ENCODE measurements around the gene TMC7.
"Not testable (repeated sequence)": the region's sequence is repeated elsewhere in the genome, so short reads cannot be mapped to it uniquely, and the experiment has no call there.

TMC7 gene

GRCh38 chr16:18979936-18980335 lies 3.8 kb upstream of the TMC7 start:
- DNase-seq (ENCODE audit: low read depth), result no peak
- no peak for TF ChIP-seq CTCF (IDR thresholded peaks at IDR 0.05; ENCODE audit: insufficient read depth, low read depth, low read length, missing control alignments)
- no peak overlapping the region for H3K4me3 ChIP-seq (ENCODE audit: low read depth, low read length)

GRCh38 chr16:18984435-18985005 lies 786 bp downstream of the TMC7 start:
- no peak for TF ChIP-seq CTCF (IDR thresholded peaks at IDR 0.05; ENCODE audit: insufficient read depth, low read depth, low read length, missing control alignments)
- no peak overlapping the region for H3K4me3 ChIP-seq (ENCODE audit: low read depth, low read length)
- DNase-seq (ENCODE audit: low read depth), result no peak

GRCh38 chr16:18985256-18985655 lies 1.5 kb downstream of the TMC7 start:
- not testable (repeated sequence) for H3K4me3 ChIP-seq (ENCODE audit: low read depth, low read length); DNase-seq (ENCODE audit: low read depth)

GRCh38 chr16:18991731-18992130 lies 8.0 kb downstream of the TMC7 start:
- H3K4me3 ChIP-seq (ENCODE audit: low read depth, low read length); DNase-seq (ENCODE audit: low read depth): not testable (repeated sequence)

- not testable (repeated sequence) for H3K4me3 ChIP-seq (ENCODE audit: low read depth, low read length); DNase-seq (ENCODE audit: low read depth)
Measured at GRCh38 chr16:18993531-18993930, 9.8 kb downstream of the TMC7 start.

- H3K4me3 ChIP-seq (ENCODE audit: low read depth, low read length); DNase-seq (ENCODE audit: low read depth): not testable (repeated sequence)
Measured at GRCh38 chr16:18994181-18994580, 10.4 kb downstream of the TMC7 start.

GRCh38 chr16:18995406-18995805 lies 11.7 kb downstream of the TMC7 start:
- H3K4me3 ChIP-seq (ENCODE audit: low read depth, low read length); DNase-seq (ENCODE audit: low read depth): not testable (repeated sequence)

- not testable (repeated sequence) for H3K4me3 ChIP-seq (ENCODE audit: low read depth, low read length); DNase-seq (ENCODE audit: low read depth)
Measured at GRCh38 chr16:18996536-18996935, 12.8 kb downstream of the TMC7 start.

GRCh38 chr16:18997001-18997400 lies 13.3 kb downstream of the TMC7 start:
- DNase-seq (ENCODE audit: low read depth), result not testable (repeated sequence)

GRCh38 chr16:18999045-18999393 lies 15.3 kb downstream of the TMC7 start:
- TF ChIP-seq CTCF (IDR thresholded peaks at IDR 0.05; ENCODE audit: insufficient read depth, low read depth, low read length, missing control alignments), result no peak
- no peak for DNase-seq (ENCODE audit: low read depth)
- no peak overlapping the region for H3K4me3 ChIP-seq (ENCODE audit: low read depth, low read length)

More at GRCh38 chr16:18997001-18997400, 13.3 kb downstream of the TMC7 start:
- not testable (repeated sequence) for H3K4me3 ChIP-seq (ENCODE audit: low read depth, low read length)

- no peak for TF ChIP-seq CTCF (IDR thresholded peaks at IDR 0.05; ENCODE audit: insufficient read depth, low read depth, low read length, missing control alignments)
- H3K4me3 ChIP-seq (ENCODE audit: low read depth, low read length), result no peak overlapping the region
- no peak for DNase-seq (ENCODE audit: low read depth)
Measured at GRCh38 chr16:19001788-19002187, 18.1 kb downstream of the TMC7 start.

All from GM12865 (cell line).